ENCODE results near the gene OSBPL9. TPM values are rescaled to one million over a fixed set of nuclear protein-coding genes. Genes with fewer than 3 reads are reported as not detected.

Gene OSBPL9
- total RNA-seq, 1 experiment from 2014 or later: 62.4 TPM

GRCh38 chr1:51750218-51750617 lies 133.3 kb downstream of the OSBPL9 start:
- peaks cover 10% of the 10 kb centered on the region for H3K36me3 ChIP-seq (ENCODE audit: insufficient read depth, low read length, poor library complexity, severe bottlenecking)
- H3K9me3 ChIP-seq (ENCODE audit: low read depth, low read length, poor library complexity, severe bottlenecking): no peaks in the 10 kb centered on the region
- H3K4me1 ChIP-seq (ENCODE audit: insufficient read depth, low read length, poor library complexity, severe bottlenecking): peaks cover 4% of the 10 kb centered on the region
- H3K27ac ChIP-seq (ENCODE audit: low read depth, low read length, poor library complexity, severe bottlenecking): no peak overlapping the region
- ChIA-PET CTCF (interaction anchor here (0.7 to 1.4 kb wide), 2 partner anchors 18 to 19 kb away, joined by 3 to 4 read pairs; no protein-coding TSS in a partner anchor), POLR2A (ENCODE audit: low non-redundant PET) (no interaction called here)
- H3K4me3 ChIP-seq (ENCODE audit: low read depth, low read length, poor library complexity, severe bottlenecking): no peak overlapping the region
- DNase-seq (ENCODE audit: low spot score): peak; percentile 41
- no TSS peak for BruUV-seq (replicated peaks)
- intact Hi-C loops (cut with micrococcal nuclease; ENCODE audit: unreplicated experiment): no loop called here
- H3K27me3 ChIP-seq (replicated peaks; ENCODE audit: insufficient read depth, low read depth, low read length, poor library complexity): no peaks in the 10 kb centered on the region
- TF ChIP-seq CTCF (conservative IDR thresholded peaks at IDR 0.05; ENCODE audit: low read depth, low read length) (no peak), EZH2 (IDR thresholded peaks at IDR 0.05; ENCODE audit: borderline replicate concordance, low read depth, low read length, poor library complexity, severe bottlenecking) (no peak)

GRCh38 chr1:51750729-51751128 lies 133.8 kb downstream of the OSBPL9 start:
- no peak for TF ChIP-seq EZH2 (IDR thresholded peaks at IDR 0.05; ENCODE audit: borderline replicate concordance, low read depth, low read length, poor library complexity, severe bottlenecking)
- TF ChIP-seq CTCF (conservative IDR thresholded peaks at IDR 0.05; ENCODE audit: low read depth, low read length): no peak
- Histone ChIP-seq H3K36me3 (ENCODE audit: insufficient read depth, low read length, poor library complexity, severe bottlenecking) (peaks cover 15% of the 10 kb centered on the region), H3K9me3 (ENCODE audit: low read depth, low read length, poor library complexity, severe bottlenecking) (no peaks in the 10 kb centered on the region), H3K4me3 (ENCODE audit: low read depth, low read length, poor library complexity, severe bottlenecking) (no peak overlapping the region), H3K4me1 (ENCODE audit: insufficient read depth, low read length, poor library complexity, severe bottlenecking) (no peaks in the 10 kb centered on the region), H3K27ac (ENCODE audit: low read depth, low read length, poor library complexity, severe bottlenecking) (no peak overlapping the region), H3K27me3 (replicated peaks; ENCODE audit: insufficient read depth, low read depth, low read length, poor library complexity) (no peaks in the 10 kb centered on the region)
- ChIA-PET CTCF (interaction anchor here (0.7 kb wide), 1 partner anchor 19 kb away, joined by 3 read pairs; no protein-coding TSS in a partner anchor), POLR2A (ENCODE audit: low non-redundant PET) (no interaction called here)
- BruUV-seq (replicated peaks): no TSS peak
- intact Hi-C loops (cut with micrococcal nuclease; ENCODE audit: unreplicated experiment): no loop called here
- no peak for DNase-seq (ENCODE audit: low spot score)

GRCh38 chr1:51752073-51752948 lies 135.4 kb downstream of the OSBPL9 start:
- intact Hi-C loops (cut with micrococcal nuclease; ENCODE audit: unreplicated experiment): no loop called here
- no peak overlapping the region for H3K4me3 ChIP-seq (ENCODE audit: low read depth, low read length, poor library complexity, severe bottlenecking)
- ChIA-PET POLR2A (ENCODE audit: low non-redundant PET) (no interaction called here), CTCF (interaction anchor here (0.6 kb wide), 1 partner anchor 17 kb away, joined by 3 read pairs; no protein-coding TSS in a partner anchor)
- H3K36me3 ChIP-seq (ENCODE audit: insufficient read depth, low read length, poor library complexity, severe bottlenecking): peaks cover 16% of the 10 kb centered on the region
- H3K4me1 ChIP-seq (ENCODE audit: insufficient read depth, low read length, poor library complexity, severe bottlenecking): no peaks in the 10 kb centered on the region
- TF ChIP-seq CTCF (conservative IDR thresholded peaks at IDR 0.05; ENCODE audit: low read depth, low read length) (0 out of 2 replicates have a peak, but pooled peaks have one; percentile 12), EZH2 (IDR thresholded peaks at IDR 0.05; ENCODE audit: borderline replicate concordance, low read depth, low read length, poor library complexity, severe bottlenecking) (no peak)
- H3K27ac ChIP-seq (ENCODE audit: low read depth, low read length, poor library complexity, severe bottlenecking): no peak overlapping the region
- H3K27me3 ChIP-seq (replicated peaks; ENCODE audit: insufficient read depth, low read depth, low read length, poor library complexity): no peaks in the 10 kb centered on the region
- no TSS peak for BruUV-seq (replicated peaks)
- H3K9me3 ChIP-seq (ENCODE audit: low read depth, low read length, poor library complexity, severe bottlenecking): no peaks in the 10 kb centered on the region
- no peak for DNase-seq (ENCODE audit: low spot score)

Data from A673 (cell line).